ENCODE data around the gene CIT. TPM values are rescaled to one million over a fixed set of nuclear protein-coding genes. Genes with fewer than 3 reads are reported as not detected.
A peak's percentile ranks its signal among the peaks of the same experiment; 100 is the strongest.

The CIT gene
- total RNA-seq, 1 donor from 2014 or later: 18.0 TPM

- intact Hi-C loops (cut with DNase I): no loop called here
- Histone ChIP-seq H3K27ac (no peak overlapping the region), H3K4me3 (no peak overlapping the region), H3K36me3 (no peaks in the 10 kb centered on the region), H3K4me1 (no peaks in the 10 kb centered on the region), H3K27me3 (ENCODE audit: low read depth) (no peaks in the 10 kb centered on the region), H3K9me3 (no peaks in the 10 kb centered on the region)
- no peak for TF ChIP-seq CTCF (IDR thresholded peaks at IDR 0.05)
- DNase-seq: no peak
- ATAC-seq: no peak
These were observed 147.2 kb downstream of the CIT start for GRCh38 chr12:119729871-119730270.

GRCh38 chr12:119728444-119728745 is 148.7 kb downstream of the CIT start:
- TF ChIP-seq CTCF (IDR thresholded peaks at IDR 0.05): no peak
- Histone ChIP-seq H3K36me3 (no peaks in the 10 kb centered on the region), H3K27me3 (ENCODE audit: low read depth) (no peaks in the 10 kb centered on the region), H3K27ac (no peak overlapping the region), H3K9me3 (no peaks in the 10 kb centered on the region), H3K4me1 (no peaks in the 10 kb centered on the region), H3K4me3 (no peak overlapping the region)
- intact Hi-C loops (cut with DNase I): no loop called here
- DNase-seq: no peak
- peak in 1 of 2 donors; percentile 42 for ATAC-seq

- H3K4me1 ChIP-seq: no peaks in the 10 kb centered on the region
- H3K27ac ChIP-seq: no peak overlapping the region
- H3K4me3 ChIP-seq: no peak overlapping the region
- H3K9me3 ChIP-seq: no peaks in the 10 kb centered on the region
- ATAC-seq (peak in 1 of 2 donors; percentile 40), DNase-seq (no peak)
- H3K27me3 ChIP-seq (ENCODE audit: low read depth): no peaks in the 10 kb centered on the region
- no peaks in the 10 kb centered on the region for H3K36me3 ChIP-seq
- no peak for TF ChIP-seq CTCF (IDR thresholded peaks at IDR 0.05)
- intact Hi-C loops (cut with DNase I): no loop called here
These were observed 149.3 kb downstream of the CIT start for GRCh38 chr12:119727600-119728443.

GRCh38 chr12:119725523-119725922 is 151.6 kb downstream of the CIT start:
- ATAC-seq: no peak
- Histone ChIP-seq H3K27me3 (ENCODE audit: low read depth) (no peaks in the 10 kb centered on the region), H3K36me3 (no peaks in the 10 kb centered on the region), H3K4me1 (no peaks in the 10 kb centered on the region), H3K9me3 (no peaks in the 10 kb centered on the region), H3K27ac (no peak overlapping the region), H3K4me3 (no peak overlapping the region)
- DNase-seq: no peak
- TF ChIP-seq CTCF (IDR thresholded peaks at IDR 0.05): no peak
- intact Hi-C loops (cut with DNase I): no loop called here

GRCh38 chr12:119721306-119721705 is 155.8 kb downstream of the CIT start:
- Histone ChIP-seq H3K4me3 (no peak overlapping the region), H3K27ac (no peak overlapping the region), H3K27me3 (ENCODE audit: low read depth) (no peaks in the 10 kb centered on the region), H3K4me1 (peaks cover 18% of the 10 kb centered on the region), H3K9me3 (no peaks in the 10 kb centered on the region), H3K36me3 (no peaks in the 10 kb centered on the region)
- no peak for TF ChIP-seq CTCF (IDR thresholded peaks at IDR 0.05)
- intact Hi-C loops (cut with DNase I): no loop called here
- no peak for DNase-seq
- no peak for ATAC-seq

Measured in lower lobe of right lung (tissue), 2 donors.